ENCODE results near the gene TMPO.

The TMPO gene

GRCh38 chr12:98470469-98471082, 44.8 kb upstream of the TMPO start:
- Histone ChIP-seq H3K79me2 (ENCODE audit: insufficient read depth, low read depth) (no peaks in the 10 kb centered on the region), H3K4me2 (no peak overlapping the region), H2AFZ (ENCODE audit: low read depth) (no peak overlapping the region), H3K27me3 (ENCODE audit: insufficient read depth, low read depth) (no peaks in the 10 kb centered on the region), H3K4me3 (IDR thresholded peaks at IDR 0.05; ENCODE audit: insufficient read depth, low read depth, low read length) (no peak overlapping the region), H3K4me1 (ENCODE audit: low read depth, poor library complexity, severe bottlenecking) (no peaks in the 10 kb centered on the region), H3K27ac (no peak overlapping the region), H4K20me1 (ENCODE audit: insufficient read depth) (no peaks in the 10 kb centered on the region), H3K9ac (no peak overlapping the region), H3K36me3 (ENCODE audit: insufficient read depth) (no peaks in the 10 kb centered on the region)
- TF ChIP-seq, protein P1, sequence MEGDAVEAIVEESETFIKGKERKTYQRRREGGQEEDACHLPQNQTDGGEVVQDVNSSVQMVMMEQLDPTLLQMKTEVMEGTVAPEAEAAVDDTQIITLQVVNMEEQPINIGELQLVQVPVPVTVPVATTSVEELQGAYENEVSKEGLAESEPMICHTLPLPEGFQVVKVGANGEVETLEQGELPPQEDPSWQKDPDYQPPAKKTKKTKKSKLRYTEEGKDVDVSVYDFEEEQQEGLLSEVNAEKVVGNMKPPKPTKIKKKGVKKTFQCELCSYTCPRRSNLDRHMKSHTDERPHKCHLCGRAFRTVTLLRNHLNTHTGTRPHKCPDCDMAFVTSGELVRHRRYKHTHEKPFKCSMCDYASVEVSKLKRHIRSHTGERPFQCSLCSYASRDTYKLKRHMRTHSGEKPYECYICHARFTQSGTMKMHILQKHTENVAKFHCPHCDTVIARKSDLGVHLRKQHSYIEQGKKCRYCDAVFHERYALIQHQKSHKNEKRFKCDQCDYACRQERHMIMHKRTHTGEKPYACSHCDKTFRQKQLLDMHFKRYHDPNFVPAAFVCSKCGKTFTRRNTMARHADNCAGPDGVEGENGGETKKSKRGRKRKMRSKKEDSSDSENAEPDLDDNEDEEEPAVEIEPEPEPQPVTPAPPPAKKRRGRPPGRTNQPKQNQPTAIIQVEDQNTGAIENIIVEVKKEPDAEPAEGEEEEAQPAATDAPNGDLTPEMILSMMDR (conservative IDR thresholded peaks at IDR 0.05; ENCODE audit: low read depth, low read length), result no peak

DNA sequence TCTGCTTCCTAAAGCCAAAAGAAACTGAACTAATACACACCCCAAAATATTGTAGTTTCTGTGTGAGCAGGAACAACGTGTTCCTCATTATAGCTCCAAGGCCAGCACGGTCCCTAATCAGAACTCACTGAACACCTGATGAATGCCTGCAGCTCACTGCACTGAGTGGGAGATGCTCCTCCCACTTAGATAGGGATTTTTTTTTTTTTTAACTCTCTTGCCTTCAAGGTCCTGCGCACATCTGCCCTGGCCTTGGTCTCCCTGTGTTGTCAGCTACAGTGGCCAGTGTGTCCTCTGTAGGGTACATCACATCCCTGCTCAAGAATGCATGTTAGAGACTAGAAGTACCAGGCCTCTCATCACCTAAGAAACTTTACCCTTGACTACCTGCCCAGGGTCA, 44.3 kb upstream of the TMPO start:
- H3K4me1 ChIP-seq (ENCODE audit: low read depth, poor library complexity, severe bottlenecking), result no peaks in the 10 kb centered on the region
- no peak overlapping the region for H3K4me3 ChIP-seq (IDR thresholded peaks at IDR 0.05; ENCODE audit: insufficient read depth, low read depth, low read length)
- H3K4me2 ChIP-seq, result no peak overlapping the region
- no peak overlapping the region for H3K27ac ChIP-seq
- no peaks in the 10 kb centered on the region for H3K27me3 ChIP-seq (ENCODE audit: insufficient read depth, low read depth)
- no peaks in the 10 kb centered on the region for H3K79me2 ChIP-seq (ENCODE audit: insufficient read depth, low read depth)
- no peak overlapping the region for H2AFZ ChIP-seq (ENCODE audit: low read depth)
- H3K36me3 ChIP-seq (ENCODE audit: insufficient read depth), result no peaks in the 10 kb centered on the region
- H3K9ac ChIP-seq, result no peak overlapping the region
- TF ChIP-seq, protein P1 (conservative IDR thresholded peaks at IDR 0.05; ENCODE audit: low read depth, low read length), result no peak
- no peaks in the 10 kb centered on the region for H4K20me1 ChIP-seq (ENCODE audit: insufficient read depth)

- Histone ChIP-seq H2AFZ (ENCODE audit: low read depth) (no peak overlapping the region), H3K79me2 (ENCODE audit: insufficient read depth, low read depth) (no peaks in the 10 kb centered on the region)
Measured at GRCh38 chr12:98475565-98475908, 39.9 kb upstream of the TMPO start.

DNA sequence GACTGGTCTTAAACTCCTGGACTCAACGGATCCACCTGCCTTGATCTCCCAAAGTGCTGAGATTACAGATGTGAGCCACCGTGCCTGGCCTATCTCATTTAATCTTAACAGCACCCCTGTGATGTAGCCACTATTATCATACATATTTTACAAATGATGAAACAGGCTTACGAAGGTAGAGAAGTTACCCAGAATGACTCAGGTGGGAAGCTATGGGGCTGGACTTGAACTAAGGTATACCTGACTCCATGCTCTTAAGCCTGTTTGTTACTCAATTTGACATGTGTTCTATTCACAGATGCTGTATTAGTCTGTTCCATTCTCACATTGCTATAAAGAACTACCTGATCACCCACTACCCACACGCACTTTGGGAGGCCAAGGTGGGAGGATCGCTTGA, 36.8 kb upstream of the TMPO start:
- TF ChIP-seq, protein P1 (conservative IDR thresholded peaks at IDR 0.05; ENCODE audit: low read depth, low read length), result no peak
- Histone ChIP-seq H3K9ac (no peak overlapping the region), H3K27me3 (ENCODE audit: insufficient read depth, low read depth) (no peaks in the 10 kb centered on the region), H3K27ac (no peak overlapping the region), H2AFZ (ENCODE audit: low read depth) (no peak overlapping the region), H3K36me3 (ENCODE audit: insufficient read depth) (no peaks in the 10 kb centered on the region), H3K4me1 (ENCODE audit: low read depth, poor library complexity, severe bottlenecking) (no peaks in the 10 kb centered on the region), H3K79me2 (ENCODE audit: insufficient read depth, low read depth) (no peaks in the 10 kb centered on the region), H3K4me2 (no peak overlapping the region), H3K4me3 (IDR thresholded peaks at IDR 0.05; ENCODE audit: insufficient read depth, low read depth, low read length) (no peak overlapping the region), H4K20me1 (ENCODE audit: insufficient read depth) (no peaks in the 10 kb centered on the region)

More at GRCh38 chr12:98475565-98475908, 39.9 kb upstream of the TMPO start:
- TF ChIP-seq, protein P1 (conservative IDR thresholded peaks at IDR 0.05; ENCODE audit: low read depth, low read length), result no peak
- Histone ChIP-seq H3K4me3 (IDR thresholded peaks at IDR 0.05; ENCODE audit: insufficient read depth, low read depth, low read length) (no peak overlapping the region), H3K4me1 (ENCODE audit: low read depth, poor library complexity, severe bottlenecking) (no peaks in the 10 kb centered on the region), H3K9ac (no peak overlapping the region), H3K27ac (no peak overlapping the region), H3K4me2 (no peak overlapping the region), H3K36me3 (ENCODE audit: insufficient read depth) (no peaks in the 10 kb centered on the region), H3K27me3 (ENCODE audit: insufficient read depth, low read depth) (no peaks in the 10 kb centered on the region), H4K20me1 (ENCODE audit: insufficient read depth) (no peaks in the 10 kb centered on the region)

Measured in KMS-11 (cell line).